Astrocyte of the spinal cord (primary cell): ENCODE results near the gene OLFML2B.

ENCODE experiments used
- DNase-seq: peaks from one replicate; pipeline ENCODE4 v3.0.0; 2011; ENCODE audit warnings: low read depth, low spot score
- H3K4me3 ChIP-seq: 2 replicates; pipeline ENCODE4 v1.5.1; 2011; ENCODE audit warnings: low read depth, mild to moderate bottlenecking, low read length, moderate library complexity
- in situ Hi-C: cut with HindIII; loops from 2 replicates; pipeline ENCODE4 v1.10.0; 2017; ENCODE audit warnings: low sequenced_read_pairs
- TF ChIP-seq, protein P1 (sequence below): IDR thresholded peaks from 2 replicates; pipeline ENCODE4 v1.5.1; 2012; ENCODE audit warnings: low read depth, mild to moderate bottlenecking, low read length, inconsistent platforms

Gene OLFML2B

DNA sequence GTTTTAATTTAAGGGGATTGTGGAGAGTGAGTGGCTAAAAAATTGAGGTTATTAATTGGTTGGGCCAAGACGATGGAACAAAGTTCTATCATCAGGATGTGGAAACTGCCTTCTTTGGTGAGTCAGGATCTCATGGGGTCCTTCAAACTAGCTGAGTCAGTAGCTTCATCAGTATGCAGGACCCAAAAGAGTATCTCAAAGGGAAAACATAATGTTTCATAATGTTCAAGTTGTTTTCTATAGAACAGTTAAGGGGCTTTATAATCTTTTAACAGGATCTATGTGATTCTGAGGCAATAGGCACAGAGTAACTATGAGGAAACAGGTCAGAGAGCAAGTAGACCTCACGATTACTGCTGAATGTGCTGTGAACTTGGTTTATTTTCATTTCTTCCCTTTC lies 3.2 kb upstream of the OLFML2B start:
- no peak overlapping the region for H3K4me3 ChIP-seq
- TF ChIP-seq, protein P1, sequence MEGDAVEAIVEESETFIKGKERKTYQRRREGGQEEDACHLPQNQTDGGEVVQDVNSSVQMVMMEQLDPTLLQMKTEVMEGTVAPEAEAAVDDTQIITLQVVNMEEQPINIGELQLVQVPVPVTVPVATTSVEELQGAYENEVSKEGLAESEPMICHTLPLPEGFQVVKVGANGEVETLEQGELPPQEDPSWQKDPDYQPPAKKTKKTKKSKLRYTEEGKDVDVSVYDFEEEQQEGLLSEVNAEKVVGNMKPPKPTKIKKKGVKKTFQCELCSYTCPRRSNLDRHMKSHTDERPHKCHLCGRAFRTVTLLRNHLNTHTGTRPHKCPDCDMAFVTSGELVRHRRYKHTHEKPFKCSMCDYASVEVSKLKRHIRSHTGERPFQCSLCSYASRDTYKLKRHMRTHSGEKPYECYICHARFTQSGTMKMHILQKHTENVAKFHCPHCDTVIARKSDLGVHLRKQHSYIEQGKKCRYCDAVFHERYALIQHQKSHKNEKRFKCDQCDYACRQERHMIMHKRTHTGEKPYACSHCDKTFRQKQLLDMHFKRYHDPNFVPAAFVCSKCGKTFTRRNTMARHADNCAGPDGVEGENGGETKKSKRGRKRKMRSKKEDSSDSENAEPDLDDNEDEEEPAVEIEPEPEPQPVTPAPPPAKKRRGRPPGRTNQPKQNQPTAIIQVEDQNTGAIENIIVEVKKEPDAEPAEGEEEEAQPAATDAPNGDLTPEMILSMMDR, result no peak
- in situ Hi-C loops, result no loop called here
- no peak for DNase-seq

DNA sequence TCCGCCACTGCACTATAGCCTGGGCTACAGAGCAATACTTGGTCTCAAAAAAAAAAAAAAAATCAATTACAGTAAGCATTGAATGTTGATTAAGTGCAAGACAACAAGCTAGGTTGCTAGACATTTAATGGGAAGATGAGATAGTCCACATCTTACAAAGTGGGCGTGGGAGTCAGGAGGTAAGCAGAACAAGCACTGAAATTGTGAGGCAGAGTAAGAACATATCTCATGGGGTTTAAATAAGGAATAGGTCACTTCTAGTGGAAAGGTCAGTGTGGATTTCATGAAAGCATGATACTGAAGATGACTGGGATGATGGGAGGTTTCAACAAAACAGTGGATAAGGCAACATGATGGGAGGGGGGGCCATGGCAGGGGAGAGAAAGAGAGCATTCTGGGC lies 1.9 kb upstream of the OLFML2B start:
- TF ChIP-seq, protein P1, result no peak
- in situ Hi-C loops, result no loop called here
- no peak overlapping the region for H3K4me3 ChIP-seq
- DNase-seq, result no peak

DNA sequence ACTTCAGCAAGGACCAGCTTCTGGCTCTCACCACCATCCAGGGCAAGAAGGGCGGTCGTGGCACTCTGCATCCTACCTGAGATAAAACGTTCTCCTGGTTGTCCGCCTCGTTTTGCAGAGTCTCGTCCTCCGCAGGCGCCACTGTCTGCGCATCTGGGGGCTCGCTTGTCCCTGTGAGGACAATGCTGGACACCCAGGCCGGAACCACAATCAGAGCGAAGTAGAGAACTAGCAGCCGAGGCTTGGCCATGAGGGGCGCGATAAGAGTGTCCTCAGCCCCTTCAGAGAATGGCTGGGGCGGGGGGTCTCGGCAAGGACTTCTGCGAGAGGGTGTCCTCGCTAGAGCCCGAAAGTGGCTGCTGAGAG lies 505 bp downstream of the OLFML2B start:
- no peak for DNase-seq
- peak overlapping the region; percentile 80 for H3K4me3 ChIP-seq
- TF ChIP-seq, protein P1, result no peak
- in situ Hi-C loops, result no loop called here

DNA sequence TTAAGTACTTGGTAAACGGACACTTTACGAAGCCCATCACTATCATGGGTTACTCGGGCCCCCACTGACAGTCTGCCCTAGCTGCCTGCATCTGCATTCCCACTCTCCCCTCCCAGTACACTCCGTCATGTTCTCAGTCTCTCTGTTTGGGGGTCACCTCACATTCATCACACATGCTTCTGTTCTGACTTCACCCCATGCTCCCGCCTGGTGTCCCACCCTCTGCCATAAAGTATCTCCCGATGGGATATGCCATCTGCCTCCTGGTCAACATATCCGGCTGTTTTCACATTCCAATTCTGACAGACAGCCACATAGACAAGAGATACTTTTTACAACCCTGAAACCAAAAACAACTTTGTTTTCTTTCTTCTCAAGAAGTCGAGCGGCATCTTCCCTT lies 1.0 kb downstream of the OLFML2B start:
- in situ Hi-C loops, result no loop called here
- DNase-seq, result no peak
- H3K4me3 ChIP-seq, result peak overlapping the region; percentile 80
- TF ChIP-seq, protein P1, result no peak

DNA sequence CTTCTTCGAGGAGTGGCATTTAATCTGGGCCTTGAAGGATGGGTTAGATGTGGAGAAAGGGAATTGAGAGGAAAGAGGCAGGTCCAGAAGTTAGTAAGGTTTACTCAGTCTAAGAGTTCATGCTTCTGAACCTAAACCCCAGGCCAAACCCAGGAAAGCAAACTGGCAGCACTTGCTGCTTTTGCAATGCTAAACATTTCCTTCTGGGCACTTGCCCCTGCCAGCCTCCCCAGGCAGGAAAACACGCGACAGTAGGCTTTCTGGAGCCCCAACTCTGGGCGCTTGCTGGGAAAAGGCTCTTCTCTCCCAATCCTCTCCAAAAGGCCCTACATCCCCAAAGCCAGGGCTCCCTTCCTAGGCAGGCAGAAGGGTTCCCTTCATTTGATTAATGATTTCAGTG lies 2.5 kb downstream of the OLFML2B start:
- no peak for DNase-seq
- in situ Hi-C loops, result no loop called here
- H3K4me3 ChIP-seq, result no peak overlapping the region
- TF ChIP-seq, protein P1, result no peak

DNA sequence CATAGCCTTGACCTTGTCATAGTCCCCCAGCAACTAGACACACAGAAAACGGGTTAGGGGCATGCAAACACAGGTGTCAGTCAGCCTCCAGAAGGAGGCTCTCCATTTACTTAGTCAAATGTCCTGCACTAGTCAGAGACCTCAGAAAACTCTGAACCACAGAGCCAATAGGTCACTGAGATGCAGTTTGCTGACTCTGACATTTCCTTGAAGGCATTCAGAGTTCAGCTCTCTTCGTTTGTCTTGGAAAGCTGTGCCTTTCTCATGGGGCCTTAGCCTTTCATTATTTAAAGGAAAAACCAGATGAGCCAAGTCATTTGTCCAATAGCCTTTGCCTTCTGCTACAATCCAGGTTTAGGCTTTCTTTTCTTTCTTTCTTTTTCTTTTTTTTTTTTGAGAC lies 3.5 kb downstream of the OLFML2B start:
- in situ Hi-C loops, result no loop called here
- TF ChIP-seq, protein P1, result no peak
- H3K4me3 ChIP-seq, result no peak overlapping the region
- peak; percentile 41 for DNase-seq

DNA sequence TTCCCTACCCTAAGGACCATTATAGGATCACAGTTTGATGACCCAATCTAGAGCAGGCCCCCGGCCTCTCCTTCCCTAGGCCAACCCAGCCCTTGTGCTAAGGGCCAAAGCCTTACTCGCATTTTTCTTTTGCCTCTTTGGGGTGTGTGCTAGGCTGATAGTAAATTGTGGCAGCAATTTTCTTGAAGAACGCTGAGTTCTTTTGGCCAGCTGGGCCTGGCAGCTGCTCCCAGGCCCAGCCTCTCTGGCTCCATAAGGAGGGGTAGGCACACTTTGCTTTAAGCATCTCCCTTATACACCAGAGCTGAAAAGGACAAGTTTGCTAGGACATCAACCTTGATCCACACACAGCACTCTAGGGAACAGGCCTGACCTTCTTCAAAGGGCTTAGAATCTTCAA lies 4.2 kb downstream of the OLFML2B start:
- TF ChIP-seq, protein P1, result no peak
- in situ Hi-C loops, result no loop called here
- DNase-seq, result no peak
- H3K4me3 ChIP-seq, result no peak overlapping the region
